GM21737 (cell line): Measurements from ENCODE around the gene KCNK16.

Experiments
- ATAC-seq: cut with Tn5 transposase; IDR thresholded peaks from one replicate; pipeline ENCODE4 v1.9.1; 2021; ENCODE audit warnings: mild to moderate bottlenecking, moderate library complexity; ENCODE audit not compliant: unreplicated experiment

KCNK16 gene

DNA sequence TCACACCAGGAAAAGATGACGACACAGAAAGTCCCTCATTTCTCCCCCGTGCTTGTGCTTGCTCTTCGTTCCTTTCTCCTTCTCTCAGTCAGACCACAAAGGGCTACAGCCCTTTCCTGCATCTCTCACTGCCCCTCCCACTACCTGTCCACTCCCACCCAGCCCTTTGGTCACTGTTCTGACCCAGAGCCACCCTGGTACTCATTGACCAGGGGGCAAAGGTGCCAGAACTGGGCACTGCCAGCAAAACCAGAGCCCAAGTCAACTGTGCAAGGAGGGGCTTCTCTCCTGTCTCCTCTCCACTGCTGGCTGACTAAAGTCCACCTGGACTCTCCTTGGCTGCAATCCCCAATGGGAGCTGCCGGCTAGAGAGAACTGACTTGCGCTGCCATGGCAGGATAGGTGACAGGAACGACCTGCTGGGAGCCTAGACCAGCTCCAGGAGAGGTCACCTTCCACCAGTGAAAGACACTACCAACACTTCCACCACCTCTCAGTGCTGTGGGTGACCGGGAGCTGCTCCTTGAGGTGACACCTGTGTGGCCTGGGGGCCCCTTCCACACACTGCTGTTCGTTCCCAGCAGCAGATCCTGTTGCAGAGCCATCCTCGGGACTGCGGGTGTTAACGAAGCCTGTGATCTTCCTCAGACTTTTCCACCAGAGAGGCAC, 41.1 kb downstream of the KCNK16 start:
- ATAC-seq, result no peak

DNA sequence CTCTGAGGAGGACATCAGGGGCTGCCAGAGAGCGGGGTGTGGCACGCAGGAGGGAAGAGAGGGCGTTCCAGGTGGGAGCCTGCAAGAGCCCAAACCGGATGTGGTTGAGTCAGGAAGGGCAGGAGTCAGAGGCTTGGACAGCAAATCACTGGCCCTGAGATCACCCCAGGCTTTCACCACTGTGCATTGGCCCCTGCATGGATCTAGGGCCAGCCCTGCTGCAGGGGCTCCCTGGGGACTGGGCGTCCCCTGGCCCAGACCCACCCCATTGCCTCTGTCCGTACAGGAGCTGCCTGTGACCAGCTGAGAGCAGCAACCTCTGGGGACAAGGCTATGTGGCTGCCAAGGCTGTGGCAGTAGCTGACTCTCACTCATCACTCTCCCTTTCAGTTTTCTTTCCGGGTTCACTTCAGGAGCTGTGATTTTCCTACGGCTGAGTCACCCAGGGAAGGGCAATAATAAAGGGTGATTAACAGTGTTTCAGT, 42.2 kb downstream of the KCNK16 start:
- ATAC-seq, result no peak

DNA sequence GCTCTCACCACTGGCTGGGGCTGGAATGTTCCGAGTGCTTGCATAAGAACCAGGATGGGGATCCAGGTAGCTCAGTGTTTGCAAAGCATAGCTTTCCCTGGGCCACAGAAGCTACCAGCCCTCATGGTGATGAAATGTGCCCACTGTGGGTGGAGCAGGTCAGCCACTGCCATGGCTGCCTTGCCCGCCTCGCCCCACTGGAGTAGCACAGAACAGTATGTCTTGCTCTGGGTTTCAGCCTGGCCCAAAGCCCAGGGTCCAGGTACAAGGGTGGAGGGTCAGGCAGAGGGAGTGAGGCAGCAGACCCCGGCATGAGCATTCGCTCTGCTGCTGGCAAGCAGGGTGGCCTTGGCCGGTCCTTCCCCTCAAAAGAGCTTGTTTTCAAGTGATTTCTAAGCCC, 43.0 kb downstream of the KCNK16 start:
- ATAC-seq, result no peak

DNA sequence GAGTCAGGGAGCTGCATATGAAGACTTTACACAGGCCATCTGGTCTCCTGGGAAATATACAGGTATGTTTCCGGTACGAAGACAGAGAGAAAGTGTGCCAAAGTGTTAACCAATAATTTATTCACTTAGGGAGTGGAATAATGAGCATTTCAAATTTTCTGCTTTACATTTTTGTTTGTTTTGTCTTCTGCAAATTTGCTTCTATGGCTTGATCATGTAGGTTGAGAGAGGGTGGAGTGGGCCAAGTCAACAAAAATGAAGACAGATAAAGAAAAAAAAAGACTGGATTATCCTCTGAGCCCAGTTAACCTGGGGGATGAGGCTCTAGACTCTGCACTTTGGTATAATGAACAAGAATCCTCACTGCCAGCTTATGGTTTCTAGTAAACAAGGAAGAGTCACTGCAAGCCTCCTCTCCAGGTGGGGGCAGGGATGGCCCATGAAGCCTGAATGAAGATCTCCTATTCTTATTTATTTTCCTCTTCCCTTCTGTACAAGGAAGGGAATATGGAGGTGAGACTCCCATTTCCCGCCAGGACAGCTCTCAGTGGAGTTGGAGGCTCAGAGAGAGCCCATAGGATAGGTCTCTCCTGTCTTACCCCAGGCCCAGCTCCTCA, 46.0 kb downstream of the KCNK16 start:
- ATAC-seq, result no peak

DNA sequence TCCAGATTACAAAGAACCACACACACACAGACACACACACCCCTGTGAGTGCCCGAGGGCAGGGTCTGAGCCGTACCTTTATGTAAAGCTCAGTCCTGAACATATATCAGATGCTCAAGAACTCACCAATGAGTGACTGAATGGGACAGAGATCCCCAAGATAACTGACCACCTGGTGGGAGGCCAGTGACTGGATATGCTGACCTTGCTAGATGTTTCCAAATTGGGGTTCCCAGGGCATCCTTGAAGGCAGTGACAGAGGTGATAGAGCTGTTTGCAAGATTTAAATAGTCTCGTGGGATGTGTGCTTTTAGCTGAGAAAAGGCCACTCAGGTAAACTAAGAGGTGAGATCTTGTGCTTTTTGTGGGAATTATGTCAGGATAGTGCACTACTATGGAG, 47.6 kb downstream of the KCNK16 start:
- ATAC-seq, result no peak

DNA sequence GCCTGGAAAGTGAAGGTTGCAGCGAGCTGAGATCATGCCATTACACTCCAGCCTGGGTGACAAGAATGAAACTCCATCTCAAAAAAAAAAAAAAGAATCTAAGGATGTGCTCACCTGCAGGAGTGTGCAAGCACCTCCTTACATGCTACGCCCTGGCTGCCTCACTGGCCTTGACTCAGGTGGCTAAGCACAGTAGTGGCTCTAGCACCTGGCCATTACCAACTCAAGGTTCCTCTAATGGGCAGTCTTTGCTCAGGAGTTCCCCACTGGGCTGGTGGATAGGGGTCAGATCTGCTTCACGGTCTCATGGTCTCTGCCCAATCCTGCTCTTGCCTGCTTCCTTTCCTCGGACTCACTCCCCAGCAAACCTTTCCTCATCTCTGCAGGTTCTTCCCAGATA, 48.0 kb downstream of the KCNK16 start:
- ATAC-seq, result no peak

DNA sequence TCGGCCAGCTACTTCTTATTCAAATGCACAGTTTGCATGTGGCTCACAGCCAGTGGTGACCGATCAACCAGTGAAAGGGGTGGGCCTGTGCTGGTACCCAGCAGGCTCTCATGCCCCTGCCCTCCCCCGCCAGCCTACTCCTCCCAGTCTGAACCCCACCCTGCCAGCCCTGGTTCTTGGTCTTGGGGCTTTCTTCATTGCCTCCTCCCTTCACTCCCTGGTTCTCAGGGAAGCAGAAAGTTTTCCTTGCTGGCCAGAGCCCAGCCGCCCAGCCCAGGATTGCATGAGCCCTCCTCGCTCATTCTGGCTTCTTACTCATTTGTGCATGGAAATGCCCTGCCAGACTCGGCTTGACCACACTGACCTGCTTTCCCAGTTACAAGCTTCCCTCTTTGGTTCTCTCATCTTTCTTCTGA, 49.1 kb downstream of the KCNK16 start:
- ATAC-seq, result no peak

DNA sequence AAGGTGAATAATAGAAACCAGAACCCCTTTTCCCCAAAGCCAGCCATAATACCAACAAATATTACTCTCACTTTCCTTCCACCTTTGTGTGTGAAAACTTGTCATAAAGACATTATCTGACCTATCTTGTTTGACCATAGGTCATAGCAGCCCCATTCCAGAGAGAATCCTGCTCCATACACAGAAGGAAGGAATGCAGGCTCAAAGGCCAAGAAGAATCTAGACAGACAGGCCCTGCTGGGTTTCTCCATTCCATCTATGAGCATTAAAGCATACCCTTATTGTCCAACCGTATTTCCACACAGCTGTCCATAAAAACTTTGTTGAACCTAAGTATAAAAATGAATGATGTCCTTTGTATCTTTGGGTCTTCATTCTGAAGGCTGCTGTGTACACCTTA, 52.5 kb downstream of the KCNK16 start:
- ATAC-seq, result no peak

DNA sequence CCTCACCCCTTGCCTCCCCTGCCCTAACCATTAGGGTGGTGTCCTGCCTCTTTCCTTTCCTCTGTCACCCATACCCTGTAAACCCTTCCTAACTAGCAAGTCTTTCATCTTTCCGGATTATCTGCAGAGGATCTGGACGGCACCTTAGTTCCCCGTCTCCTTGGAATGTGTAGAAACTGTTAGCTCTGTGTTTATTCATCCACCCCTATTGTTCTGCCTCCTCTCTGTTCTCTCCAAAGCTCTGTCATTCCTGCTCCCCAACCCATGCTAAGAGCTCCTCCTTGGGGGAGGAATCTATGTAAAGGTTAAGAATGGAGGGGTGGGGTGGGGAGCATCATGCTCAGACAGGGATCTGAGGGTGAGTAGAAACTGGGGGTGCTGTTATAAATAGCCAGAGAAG, 53.8 kb downstream of the KCNK16 start:
- ATAC-seq, result no peak

DNA sequence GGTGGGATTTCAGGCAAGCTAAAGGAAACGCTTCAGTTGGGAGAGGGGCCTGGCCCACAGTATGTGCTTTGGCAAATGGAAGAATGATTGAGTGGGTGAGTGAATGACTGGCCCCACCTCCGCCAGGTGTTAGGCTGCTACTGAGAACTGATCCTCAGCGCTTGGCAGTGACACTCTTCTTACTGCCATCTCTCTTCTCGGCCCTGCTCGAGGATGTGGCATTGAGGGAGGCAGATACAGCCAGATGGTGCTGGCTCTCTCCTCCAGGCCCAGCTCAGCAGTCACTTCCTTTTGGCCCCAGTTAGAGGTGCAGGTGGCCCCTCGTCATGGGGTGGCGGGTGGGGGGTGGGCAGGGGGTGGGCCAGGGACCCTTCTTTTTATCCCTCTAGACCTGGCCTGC, 54.3 kb downstream of the KCNK16 start:
- no peak for ATAC-seq

DNA sequence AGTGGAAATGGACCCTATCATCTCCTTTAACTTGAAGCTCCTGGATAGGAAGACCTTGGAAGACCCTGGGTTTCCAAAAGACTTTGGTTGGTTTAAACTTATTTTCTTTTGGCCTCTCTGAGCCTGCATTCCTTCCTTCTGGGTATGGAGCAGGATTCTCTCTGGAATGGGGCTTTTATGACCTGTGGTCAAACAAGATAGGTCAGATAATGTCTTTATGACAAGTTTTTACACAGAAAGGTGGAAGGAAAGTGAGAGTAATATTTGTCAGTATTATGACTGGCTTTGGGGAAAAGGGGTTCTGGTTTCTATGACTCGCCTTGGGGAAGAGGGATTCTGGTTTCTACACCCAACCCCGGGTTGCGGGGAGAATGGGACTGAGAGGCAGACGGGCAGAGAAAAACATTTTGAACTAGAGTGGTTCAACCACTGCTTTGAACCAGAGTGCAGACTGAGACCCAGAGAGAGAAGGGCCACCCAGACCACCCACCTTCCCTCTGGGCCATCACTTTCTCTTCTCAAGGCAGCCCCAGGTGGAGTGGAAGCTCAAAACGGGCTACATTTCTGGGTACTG, 55.6 kb downstream of the KCNK16 start:
- no peak for ATAC-seq

DNA sequence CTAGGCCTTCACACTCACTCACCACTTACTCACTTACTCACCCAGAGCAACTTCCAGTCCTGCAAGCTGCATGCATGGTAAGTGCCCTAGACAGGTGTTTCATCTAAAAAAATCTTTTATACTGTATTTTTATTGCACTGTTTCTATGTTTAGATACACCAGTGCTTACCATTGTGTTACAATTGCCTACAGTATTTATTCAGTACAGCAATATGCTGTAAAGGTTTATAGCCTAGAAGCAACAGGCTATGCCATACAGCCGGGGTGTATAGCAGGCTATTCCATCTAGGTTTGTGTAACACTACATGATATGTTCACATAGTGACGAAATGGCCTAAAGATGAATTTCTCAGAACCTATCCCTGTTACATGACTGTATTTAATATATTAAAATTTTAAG, 56.1 kb downstream of the KCNK16 start:
- ATAC-seq, result no peak
